H9 (cell line): ENCODE data around the gene SWAP70. TPM values are rescaled to one million over a fixed set of nuclear protein-coding genes. Genes with fewer than 3 reads are reported as not detected.

Experiments
- DNase-seq: peaks from one replicate; pipeline ENCODE4 v3.0.0-alpha.2; 2017
- H2AFZ ChIP-seq: one replicate; pipeline ENCODE4 v1.6.1; 2013; ENCODE audit warnings: mild to moderate bottlenecking, low read length, control low read depth, moderate library complexity
- H2AK5ac ChIP-seq: 2 replicates; pipeline ENCODE4 v1.6.1; 2013; ENCODE audit warnings: low read length, control low read depth, mixed read lengths; ENCODE audit not compliant: insufficient read length
- H2BK120ac ChIP-seq: one replicate; pipeline ENCODE4 v1.6.1; 2013; ENCODE audit warnings: low read depth, mild to moderate bottlenecking, low read length, control low read depth, inconsistent platforms; ENCODE audit not compliant: poor library complexity, severe bottlenecking
- H2BK12ac ChIP-seq: 2 replicates; pipeline ENCODE4 v1.6.1; 2013; ENCODE audit warnings: low read length, control low read depth, mixed read lengths, low read depth; ENCODE audit not compliant: insufficient read length
- H2BK15ac ChIP-seq: 2 replicates; pipeline ENCODE4 v1.6.1; 2013; ENCODE audit warnings: low read depth, low read length, control low read depth
- H2BK20ac ChIP-seq: one replicate; pipeline ENCODE4 v1.6.1; 2013; ENCODE audit warnings: low read depth, mild to moderate bottlenecking, low read length, control low read depth, inconsistent platforms; ENCODE audit not compliant: poor library complexity, severe bottlenecking
- H2BK5ac ChIP-seq: 2 replicates; pipeline ENCODE4 v1.6.1; 2013; ENCODE audit warnings: low read length, control low read depth, mixed read lengths; ENCODE audit not compliant: insufficient read length
- H3K14ac ChIP-seq: 2 replicates; pipeline ENCODE4 v1.6.1; 2013; ENCODE audit warnings: low read length, control low read depth; ENCODE audit not compliant: insufficient read depth
- H3K18ac ChIP-seq: 2 replicates; pipeline ENCODE4 v1.6.1; 2013; ENCODE audit warnings: low read depth, mild to moderate bottlenecking, mixed read lengths, low read length, control low read depth; ENCODE audit not compliant: insufficient read length
- H3K23ac ChIP-seq: 2 replicates; pipeline ENCODE4 v1.6.1; 2013; ENCODE audit warnings: low read length, control low read depth, mixed read lengths, low read depth; ENCODE audit not compliant: insufficient read length
- H3K23me2 ChIP-seq: 2 replicates; pipeline ENCODE4 v1.6.1; 2013; ENCODE audit warnings: low read depth, mild to moderate bottlenecking, mixed read lengths, low read length, control low read depth; ENCODE audit not compliant: insufficient read length, poor library complexity, severe bottlenecking
- H3K27ac ChIP-seq: 2 replicates; pipeline ENCODE4 v1.5.1; 2013; ENCODE audit warnings: low read length, control low read depth, mixed read lengths, low read depth; ENCODE audit not compliant: insufficient read length
- H3K27me3 ChIP-seq: 2 replicates; pipeline ENCODE4 v1.6.1; 2013; ENCODE audit warnings: low read length, control low read depth, inconsistent platforms; ENCODE audit not compliant: insufficient read depth
- H3K4ac ChIP-seq: 2 replicates; pipeline ENCODE4 v1.6.1; 2013; ENCODE audit warnings: low read depth, mild to moderate bottlenecking, control low read depth, inconsistent platforms, low read length, moderate library complexity
- H3K4me1 ChIP-seq: 2 replicates; pipeline ENCODE4 v1.6.1; 2013; ENCODE audit warnings: low read length, control low read depth, inconsistent platforms; ENCODE audit not compliant: insufficient read depth
- H3K4me2 ChIP-seq: 2 replicates; pipeline ENCODE4 v1.6.1; 2013; ENCODE audit warnings: low read length, control low read depth, mixed read lengths; ENCODE audit not compliant: insufficient read length, insufficient read depth
- H3K56ac ChIP-seq: 2 replicates; pipeline ENCODE4 v1.6.1; 2013; ENCODE audit warnings: low read depth, mild to moderate bottlenecking, mixed read lengths, low read length, control low read depth; ENCODE audit not compliant: insufficient read length
- H3K79me1 ChIP-seq: 2 replicates; pipeline ENCODE4 v1.6.1; 2013; ENCODE audit warnings: low read depth, mild to moderate bottlenecking, moderate library complexity, low read length, control low read depth, inconsistent platforms; ENCODE audit not compliant: insufficient read depth, poor library complexity, severe bottlenecking
- H3K79me2 ChIP-seq: 2 replicates; pipeline ENCODE4 v1.6.1; 2013; ENCODE audit warnings: low read length, control low read depth, inconsistent platforms; ENCODE audit not compliant: insufficient read depth
- H3K9ac ChIP-seq: 2 replicates; pipeline ENCODE4 v1.6.1; 2013; ENCODE audit warnings: low read length, control low read depth, mixed read lengths; ENCODE audit not compliant: insufficient read length; ENCODE audit errors: extremely low read depth
- H3K9me3 ChIP-seq: one replicate; pipeline ENCODE4 v1.6.1; 2013; ENCODE audit warnings: low read depth, low read length, inconsistent platforms; ENCODE audit not compliant: control insufficient read depth
- H3T11ph ChIP-seq: one replicate; pipeline ENCODE4 v1.6.1; 2013; ENCODE audit warnings: mild to moderate bottlenecking, low read length, control low read depth, inconsistent platforms
- H4K20me1 ChIP-seq: one replicate; pipeline ENCODE4 v1.6.1; 2013; ENCODE audit not compliant: control insufficient read depth, insufficient read length, insufficient read depth
- H4K5ac ChIP-seq: 2 replicates; pipeline ENCODE4 v1.6.1; 2013; ENCODE audit warnings: low read depth, mild to moderate bottlenecking, mixed read lengths, low read length, control low read depth; ENCODE audit not compliant: insufficient read length
- H4K8ac ChIP-seq: replicated peaks from 2 replicates; pipeline ENCODE4 v1.6.1; 2013; ENCODE audit warnings: low read length, control low read depth, mixed read lengths, low read depth; ENCODE audit not compliant: insufficient read length
- H4K91ac ChIP-seq: 2 replicates; pipeline ENCODE4 v1.6.1; 2013; ENCODE audit warnings: low read depth, mild to moderate bottlenecking, moderate library complexity, mixed read lengths, low read length, control low read depth; ENCODE audit not compliant: insufficient read length
- H3K27ac Mint-ChIP-seq, 3 experiments: 2 replicates in 2 of 3; 3 replicates in 1 of 3; pipeline ENCODE4 v1.8.0; 2020 to 2021; ENCODE audit warnings: mixed read lengths in 3 of 3, mild to moderate bottlenecking in 1 of 3, moderate library complexity in 1 of 3
- H3K27me3 Mint-ChIP-seq: 2 replicates; pipeline ENCODE4 v1.8.0; 2021; ENCODE audit warnings: low read depth, mild to moderate bottlenecking, moderate library complexity, mixed read lengths
- H3K36me3 Mint-ChIP-seq, 3 experiments: 2 replicates in 2 of 3; 3 replicates in 1 of 3; pipeline ENCODE4 v1.8.0; 2020 to 2021; ENCODE audit warnings: low read depth in 3 of 3, mixed read lengths in 3 of 3; ENCODE audit not compliant: insufficient read depth in 1 of 3
- H3K4me1 Mint-ChIP-seq, 2 experiments: 2 replicates each; pipeline ENCODE4 v1.8.0; 2020; ENCODE audit warnings: mixed read lengths in 2 of 2
- H3K4me3 Mint-ChIP-seq, 2 experiments: 2 replicates in 1 of 2; 3 replicates in 1 of 2; pipeline ENCODE4 v1.8.0; 2020 to 2021; ENCODE audit warnings: mild to moderate bottlenecking in 2 of 2, mixed read lengths in 2 of 2, moderate library complexity in 1 of 2
- H3K9me3 Mint-ChIP-seq, 2 experiments: 2 replicates in 1 of 2; 3 replicates in 1 of 2; pipeline ENCODE4 v1.8.0; 2020; ENCODE audit warnings: mild to moderate bottlenecking in 2 of 2, mixed read lengths in 2 of 2, moderate library complexity in 1 of 2
- WGBS: extraction: QIAGEN DNeasy Blood & Tissue Kit; methylation state at CpG from one replicate; pipeline ENCODE4 v1.1.7; 2013; ENCODE audit warnings: missing lambda C conversion rate, low lambda C conversion rate, mixed read lengths; ENCODE audit not compliant: insufficient read length; ENCODE audit errors: extremely low coverage; 5-methylcytosine and 5-hydroxymethylcytosine counted together
- total RNA-seq: library from RNA; stranded (reverse); gene quantifications from 2 replicates; pipeline ENCODE4 v1.2.1, GENCODE V29; 2021
- TF ChIP-seq, protein P1 (sequence below): fragments of 200-600 bp; sonication (generic); conservative IDR thresholded peaks from 3 replicates; pipeline ENCODE4 v1.8.0; 2021; ENCODE audit warnings: antibody characterized with exemption, mild to moderate bottlenecking

SWAP70 gene
- total RNA-seq, 1 experiment from 2014 or later, result 34.4 TPM

- H2BK20ac ChIP-seq, result no peak overlapping the region
- DNase-seq, result no peak
- no CpG with 5 or more reads among the region's 3 CpGs for WGBS
- H2BK120ac ChIP-seq, result no peak overlapping the region
- no peak overlapping the region for H4K91ac ChIP-seq
- H3K14ac ChIP-seq, result no peak overlapping the region
- no peaks in the 10 kb centered on the region for H3K9me3 ChIP-seq
- Mint-ChIP-seq H3K36me3 (peaks cover 0 to 9% (median 6%) of the 10 kb centered on the region in 3 experiments; a peak in 5 of 7 replicates), H3K4me1 (peaks cover 44 to 46% of the 10 kb centered on the region in 2 experiments), H3K9me3 (peaks cover 0 to 9% of the 10 kb centered on the region in 2 experiments; a peak in 4 of 5 replicates), H3K27me3 (no peaks in the 10 kb centered on the region; the same call in 1 of the 2 replicates), H3K27ac (peak overlapping the region in 2 of 3 experiments; percentile 2 to 98; a peak in 4 of 7 replicates), H3K4me3 (no peak overlapping the region)
- H3K4me1 ChIP-seq, result peaks cover 9% of the 10 kb centered on the region; the same call in 1 of the 2 replicates
- no peak overlapping the region for H3K4ac ChIP-seq
- no peak overlapping the region for H3K23ac ChIP-seq
- H4K20me1 ChIP-seq, result no peaks in the 10 kb centered on the region
- H3K4me2 ChIP-seq, result no peak overlapping the region
- no peak overlapping the region for H2BK5ac ChIP-seq
- H2BK15ac ChIP-seq, result no peak overlapping the region
- no peak overlapping the region for H2BK12ac ChIP-seq
- H2AFZ ChIP-seq, result no peak overlapping the region
- no peaks in the 10 kb centered on the region for H3K27me3 ChIP-seq
- no peaks in the 10 kb centered on the region for H3K79me2 ChIP-seq
- no peak overlapping the region for H4K8ac ChIP-seq
- TF ChIP-seq, protein P1, sequence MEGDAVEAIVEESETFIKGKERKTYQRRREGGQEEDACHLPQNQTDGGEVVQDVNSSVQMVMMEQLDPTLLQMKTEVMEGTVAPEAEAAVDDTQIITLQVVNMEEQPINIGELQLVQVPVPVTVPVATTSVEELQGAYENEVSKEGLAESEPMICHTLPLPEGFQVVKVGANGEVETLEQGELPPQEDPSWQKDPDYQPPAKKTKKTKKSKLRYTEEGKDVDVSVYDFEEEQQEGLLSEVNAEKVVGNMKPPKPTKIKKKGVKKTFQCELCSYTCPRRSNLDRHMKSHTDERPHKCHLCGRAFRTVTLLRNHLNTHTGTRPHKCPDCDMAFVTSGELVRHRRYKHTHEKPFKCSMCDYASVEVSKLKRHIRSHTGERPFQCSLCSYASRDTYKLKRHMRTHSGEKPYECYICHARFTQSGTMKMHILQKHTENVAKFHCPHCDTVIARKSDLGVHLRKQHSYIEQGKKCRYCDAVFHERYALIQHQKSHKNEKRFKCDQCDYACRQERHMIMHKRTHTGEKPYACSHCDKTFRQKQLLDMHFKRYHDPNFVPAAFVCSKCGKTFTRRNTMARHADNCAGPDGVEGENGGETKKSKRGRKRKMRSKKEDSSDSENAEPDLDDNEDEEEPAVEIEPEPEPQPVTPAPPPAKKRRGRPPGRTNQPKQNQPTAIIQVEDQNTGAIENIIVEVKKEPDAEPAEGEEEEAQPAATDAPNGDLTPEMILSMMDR, result no peak
- H3K27ac ChIP-seq, result no peak overlapping the region
- H3T11ph ChIP-seq, result no peak overlapping the region
- no peaks in the 10 kb centered on the region for H3K23me2 ChIP-seq
- H3K79me1 ChIP-seq, result no peaks in the 10 kb centered on the region
- no peak overlapping the region for H3K9ac ChIP-seq
- no peak overlapping the region for H3K18ac ChIP-seq
- no peak overlapping the region for H3K56ac ChIP-seq
- no peak overlapping the region for H2AK5ac ChIP-seq
- no peak overlapping the region for H4K5ac ChIP-seq
These were observed 38.1 kb upstream of the SWAP70 start for GRCh38 chr11:9625728-9626127.
